Measurements from ENCODE around the gene CDK10. TPM values are rescaled to one million over a fixed set of nuclear protein-coding genes. Genes with fewer than 3 reads are reported as not detected.

The CDK10 gene
- total RNA-seq, 1 donor from 2014 or later: 122 TPM

DNA sequence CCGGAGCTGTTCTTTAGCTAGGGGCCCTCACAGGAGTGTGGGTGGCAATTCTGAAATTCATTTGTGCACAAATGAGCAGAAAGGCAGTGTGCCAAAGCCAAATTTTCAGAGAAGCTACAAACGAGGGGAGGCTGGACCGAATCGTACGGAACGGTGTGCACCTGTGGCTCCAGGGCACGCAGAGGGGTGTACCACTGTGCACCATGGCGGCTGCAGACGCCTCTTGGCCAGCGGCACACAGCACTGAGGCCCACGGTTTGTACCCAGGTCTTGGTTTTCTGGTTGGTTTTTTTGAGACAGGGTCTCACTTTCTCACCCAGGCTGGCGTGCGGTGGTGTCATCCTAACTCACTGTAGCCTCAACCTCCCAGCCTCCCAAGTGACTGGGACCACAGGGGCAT lies 43.9 kb upstream of the CDK10 start:
- Mint-ChIP-seq H3K4me3 (no peak overlapping the region), H3K27ac (no peak overlapping the region), H3K27me3 (ENCODE audit: low read depth) (peaks cover under 1% of the 10 kb centered on the region), H3K9me3 (no peaks in the 10 kb centered on the region), H3K4me1 (peaks cover 7% of the 10 kb centered on the region), H3K36me3 (peaks cover 12% of the 10 kb centered on the region)
- DNase-seq (ENCODE audit: low spot score in 2 of 2, unreplicated experiment in 2 of 2): no peak
- no peak for TF ChIP-seq CTCF (IDR thresholded peaks at IDR 0.05; ENCODE audit: unreplicated experiment)

DNA sequence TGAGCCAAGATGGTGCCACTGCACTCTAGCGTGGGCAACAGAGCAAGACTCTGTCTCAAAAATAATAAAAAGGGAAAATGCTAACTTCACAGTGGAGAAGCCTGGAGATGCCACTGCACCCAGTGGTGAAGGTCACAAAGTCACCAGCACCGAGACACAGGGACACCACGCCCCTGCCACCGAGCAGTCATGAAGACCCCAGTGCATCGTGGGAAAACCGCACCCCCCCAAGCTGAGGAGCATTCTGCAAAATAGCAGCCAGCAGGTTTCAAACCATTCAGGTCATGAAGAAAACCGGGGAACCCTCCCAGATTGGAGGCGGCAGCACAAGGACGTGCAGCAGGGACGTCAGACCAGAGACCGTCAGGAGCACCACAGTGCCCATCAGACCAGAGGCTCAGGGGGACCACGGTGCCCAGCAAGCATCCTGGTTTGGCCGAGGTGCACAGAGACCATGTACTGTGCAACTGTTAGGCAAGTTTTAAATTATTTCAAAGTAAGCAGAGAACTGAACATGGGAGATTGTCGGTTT lies 42.7 kb upstream of the CDK10 start:
- Mint-ChIP-seq H3K27ac (no peak overlapping the region), H3K27me3 (ENCODE audit: low read depth) (no peaks in the 10 kb centered on the region), H3K9me3 (no peaks in the 10 kb centered on the region), H3K36me3 (peaks cover 17% of the 10 kb centered on the region), H3K4me3 (no peak overlapping the region), H3K4me1 (peaks cover 7% of the 10 kb centered on the region)
- DNase-seq (ENCODE audit: low spot score in 2 of 2, unreplicated experiment in 2 of 2): no peak
- TF ChIP-seq CTCF (IDR thresholded peaks at IDR 0.05; ENCODE audit: unreplicated experiment): no peak

DNA sequence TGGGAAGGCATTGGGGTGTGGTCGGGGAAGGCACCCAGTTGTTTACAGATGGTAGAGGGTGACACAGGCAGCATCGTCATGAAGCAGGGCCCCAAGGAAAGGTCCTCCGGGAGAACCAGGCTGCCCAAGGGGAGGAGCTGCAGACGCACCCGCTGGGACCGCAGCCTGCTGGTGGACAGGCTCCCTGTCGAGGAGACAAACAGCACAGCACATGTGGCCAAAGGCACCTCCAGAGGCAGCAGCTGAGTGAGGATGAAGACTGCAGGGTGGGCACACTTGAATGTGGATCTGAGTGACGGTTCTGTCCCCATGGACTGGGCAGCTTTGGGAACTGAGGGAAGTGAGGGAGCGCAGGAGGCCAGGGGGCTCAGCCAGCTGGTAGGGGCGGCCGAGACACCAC lies 41.4 kb upstream of the CDK10 start:
- no peak for TF ChIP-seq CTCF (IDR thresholded peaks at IDR 0.05; ENCODE audit: unreplicated experiment)
- DNase-seq (ENCODE audit: low spot score in 2 of 2, unreplicated experiment in 2 of 2): no peak
- H3K4me3 Mint-ChIP-seq: no peak overlapping the region
- no peak overlapping the region for H3K27ac Mint-ChIP-seq
- H3K27me3 Mint-ChIP-seq (ENCODE audit: low read depth): no peaks in the 10 kb centered on the region
- no peaks in the 10 kb centered on the region for H3K9me3 Mint-ChIP-seq
- H3K36me3 Mint-ChIP-seq: peaks cover 21% of the 10 kb centered on the region
- H3K4me1 Mint-ChIP-seq: peaks cover 7% of the 10 kb centered on the region

GRCh38 chr16:89646270-89646669 lies 40.2 kb upstream of the CDK10 start:
- peaks cover 1% of the 10 kb centered on the region for H3K4me1 Mint-ChIP-seq
- H3K27me3 Mint-ChIP-seq (ENCODE audit: low read depth): no peaks in the 10 kb centered on the region
- H3K4me3 Mint-ChIP-seq: no peak overlapping the region
- no peak for TF ChIP-seq CTCF (IDR thresholded peaks at IDR 0.05; ENCODE audit: unreplicated experiment)
- no peak for DNase-seq (ENCODE audit: low spot score in 2 of 2, unreplicated experiment in 2 of 2)
- no peaks in the 10 kb centered on the region for H3K9me3 Mint-ChIP-seq
- no peak overlapping the region for H3K27ac Mint-ChIP-seq
- H3K36me3 Mint-ChIP-seq: peaks cover 22% of the 10 kb centered on the region

DNA sequence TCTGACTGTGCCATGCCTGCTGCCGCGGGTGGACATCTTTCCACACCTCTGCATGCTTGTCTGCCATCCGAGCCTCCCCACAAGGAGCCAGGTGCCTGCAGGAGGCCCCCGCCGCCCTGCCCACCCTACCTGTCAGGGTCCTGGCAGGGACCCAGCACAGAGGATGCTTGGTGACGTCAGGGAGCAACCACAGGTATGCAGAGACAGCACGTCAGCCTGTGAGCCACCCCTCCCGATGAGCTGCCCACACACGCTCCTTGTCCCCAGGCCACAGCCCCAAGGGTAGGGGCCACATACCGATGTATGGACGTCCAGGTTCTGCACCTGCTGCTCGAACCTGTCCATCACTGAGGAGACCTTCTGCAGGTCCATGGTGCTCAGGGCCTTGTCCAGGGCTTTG lies 39.6 kb upstream of the CDK10 start:
- peaks cover 22% of the 10 kb centered on the region for H3K36me3 Mint-ChIP-seq
- no peak overlapping the region for H3K4me3 Mint-ChIP-seq
- no peak for DNase-seq (ENCODE audit: low spot score in 2 of 2, unreplicated experiment in 2 of 2)
- no peaks in the 10 kb centered on the region for H3K27me3 Mint-ChIP-seq (ENCODE audit: low read depth)
- no peak for TF ChIP-seq CTCF (IDR thresholded peaks at IDR 0.05; ENCODE audit: unreplicated experiment)
- no peaks in the 10 kb centered on the region for H3K9me3 Mint-ChIP-seq
- H3K27ac Mint-ChIP-seq: no peak overlapping the region
- H3K4me1 Mint-ChIP-seq: no peaks in the 10 kb centered on the region

DNA sequence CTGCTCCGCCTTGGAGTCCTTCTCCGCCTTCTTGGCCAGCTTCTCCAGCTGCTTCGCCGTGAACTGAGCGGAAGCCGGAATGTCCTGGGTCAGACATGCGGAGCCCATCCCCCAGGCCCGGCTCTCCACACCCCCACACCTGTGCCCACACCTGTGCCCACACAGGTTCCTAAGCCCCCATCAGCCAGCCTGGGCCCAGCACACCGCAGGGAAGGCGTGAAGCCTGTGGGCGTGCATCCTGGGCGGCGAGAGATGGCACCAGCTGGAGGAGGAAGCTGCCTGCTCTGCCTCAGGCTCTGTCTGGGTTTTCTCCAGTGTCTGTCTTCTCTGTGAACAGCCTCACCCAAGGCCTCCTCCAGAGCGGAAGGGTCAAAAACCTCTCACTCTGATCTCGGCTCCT lies 34.9 kb upstream of the CDK10 start:
- Mint-ChIP-seq H3K4me1 (peaks cover 4% of the 10 kb centered on the region), H3K4me3 (no peak overlapping the region), H3K27me3 (ENCODE audit: low read depth) (no peaks in the 10 kb centered on the region), H3K27ac (no peak overlapping the region), H3K9me3 (no peaks in the 10 kb centered on the region), H3K36me3 (peaks cover 18% of the 10 kb centered on the region)
- DNase-seq (ENCODE audit: low spot score in 2 of 2, unreplicated experiment in 2 of 2): no peak
- TF ChIP-seq CTCF (IDR thresholded peaks at IDR 0.05; ENCODE audit: unreplicated experiment): no peak
